CD8-positive, alpha-beta memory T cell (primary cell): ENCODE results near the gene APOL3. TPM values are rescaled to one million over a fixed set of nuclear protein-coding genes. Genes with fewer than 3 reads are reported as not detected.
A peak's percentile ranks its signal among the peaks of the same experiment; 100 is the strongest.

Experiments
- CTCF ChIA-PET: fragments of 350-600 bp; sonication (Branson Sonifier 250); formaldehyde crosslinking; loops from one replicate; lab custom pipeline; 2021; ENCODE audit warnings: antibody characterized with exemption; lab: Charles Lee
- POLR2A ChIA-PET: fragments of 350-600 bp; sonication (Branson Sonifier 250); formaldehyde crosslinking; loops from one replicate; lab custom pipeline; 2021; ENCODE audit warnings: antibody characterized with exemption; lab: Charles Lee
- DNase-seq, 5 donors: peaks; one replicate each; pipeline versions ENCODE4 v3.0.0 to v3.0.0-alpha.2; 2020 to 2022; ENCODE audit warnings: mixed read lengths in 1 of 5
- H3K27ac ChIP-seq: one replicate; pipeline ENCODE4 v1.7.0; 2013; ENCODE audit warnings: low read depth, mild to moderate bottlenecking, low read length, moderate library complexity
- H3K27me3 ChIP-seq: 2 replicates; pipeline ENCODE4 v1.7.0; 2013; ENCODE audit warnings: low read length, mild to moderate bottlenecking; ENCODE audit not compliant: insufficient read depth, poor library complexity, severe bottlenecking
- H3K36me3 ChIP-seq: 2 replicates; pipeline ENCODE4 v1.7.0; 2013; ENCODE audit warnings: mild to moderate bottlenecking, low read length, moderate library complexity; ENCODE audit not compliant: insufficient read depth
- H3K4me1 ChIP-seq: 2 replicates; pipeline ENCODE4 v1.7.0; 2013; ENCODE audit warnings: mild to moderate bottlenecking, low read length, moderate library complexity; ENCODE audit not compliant: insufficient read depth
- H3K4me3 ChIP-seq: 2 replicates; pipeline ENCODE4 v1.7.0; 2013; ENCODE audit warnings: mild to moderate bottlenecking, low read length
- H3K9me3 ChIP-seq: 2 replicates; pipeline ENCODE4 v1.7.0; 2013; ENCODE audit warnings: mild to moderate bottlenecking, low read length
- H3K27ac Mint-ChIP-seq, 8 donors: one replicate each; pipeline ENCODE4 v1.8.0; 2020 to 2021; ENCODE audit warnings: mixed read lengths in 8 of 8, mild to moderate bottlenecking in 6 of 8, inconsistent platforms in 3 of 8, moderate library complexity in 3 of 8
- H3K27me3 Mint-ChIP-seq, 2 donors: one replicate each; pipeline ENCODE4 v1.8.0; 2020 to 2021; ENCODE audit warnings: mixed read lengths in 2 of 2, mild to moderate bottlenecking in 1 of 2, moderate library complexity in 1 of 2
- H3K36me3 Mint-ChIP-seq, 3 donors: one replicate each; pipeline ENCODE4 v1.8.0; 2020 to 2021; ENCODE audit warnings: mixed read lengths in 3 of 3, inconsistent platforms in 1 of 3, mild to moderate bottlenecking in 1 of 3
- H3K4me1 Mint-ChIP-seq, 3 donors: one replicate each; pipeline ENCODE4 v1.8.0; 2020 to 2021; ENCODE audit warnings: mixed read lengths in 3 of 3, inconsistent platforms in 1 of 3, mild to moderate bottlenecking in 1 of 3
- H3K4me3 Mint-ChIP-seq, 7 donors: one replicate each; pipeline ENCODE4 v1.8.0; 2020 to 2021; ENCODE audit warnings: mixed read lengths in 7 of 7, mild to moderate bottlenecking in 6 of 7, moderate library complexity in 4 of 7, inconsistent platforms in 2 of 7
- H3K9me3 Mint-ChIP-seq, 5 donors: one replicate each; pipeline ENCODE4 v1.8.0; 2020 to 2022; ENCODE audit warnings: mixed read lengths in 5 of 5, mild to moderate bottlenecking in 3 of 5, moderate library complexity in 2 of 5, inconsistent platforms in 1 of 5
- polyA plus RNA-seq: library from polyadenylated mRNA; unstranded; fragments of 300-500 nt; fragmentation: Illumina TruSeq; gene quantifications from one replicate; pipeline ENCODE4 v1.2.3, GENCODE V29; 2021
- total RNA-seq, 2 experiments: library from RNA; stranded (reverse); gene quantifications; one replicate each; pipeline ENCODE4 v1.2.3, GENCODE V29; 2021

APOL3 gene
- total and polyA plus RNA-seq, 3 experiments from 2014 or later, result 43.1 to 102 (median 48.3) TPM

GRCh38 chr22:36129486-36130388 is 30.8 kb downstream of the APOL3 start:
- Histone ChIP-seq H3K27ac (no peak overlapping the region), H3K4me1 (peaks cover 10% of the 10 kb centered on the region), H3K36me3 (no peaks in the 10 kb centered on the region), H3K9me3 (no peaks in the 10 kb centered on the region), H3K27me3 (no peaks in the 10 kb centered on the region), H3K4me3 (no peak overlapping the region)
- no peaks in the 10 kb centered on the region for H3K9me3 Mint-ChIP-seq
- H3K4me3 Mint-ChIP-seq, result no peak overlapping the region
- no peaks in the 10 kb centered on the region for H3K27me3 Mint-ChIP-seq
- ChIA-PET POLR2A (interaction anchor here (0.8 kb wide), 1 partner anchor 23 kb away, joined by 3 read pairs; no protein-coding TSS in a partner anchor), CTCF (interaction anchor here (1.1 to 1.3 kb wide), 2 partner anchors 8 to 64 kb away, joined by 3 to 5 read pairs; no protein-coding TSS in a partner anchor)
- no peak for DNase-seq
- H3K27ac Mint-ChIP-seq, result peak overlapping the region in 3 of 8 donors; percentile 26 to 67 (median 63)
- H3K4me1 Mint-ChIP-seq, result peaks cover 5 to 15% (median 12%) of the 10 kb centered on the region in 3 donors
- H3K36me3 Mint-ChIP-seq, result peaks cover 0 to 4% (median 2%) of the 10 kb centered on the region in 3 donors

GRCh38 chr22:36129071-36129470 is 31.5 kb downstream of the APOL3 start:
- POLR2A ChIA-PET, result interaction anchor here (0.6 to 0.8 kb wide), 2 partner anchors 23 to 378 kb away, joined by 3 read pairs; no protein-coding TSS in a partner anchor
- Histone ChIP-seq H3K4me1 (peaks cover 13% of the 10 kb centered on the region), H3K9me3 (no peaks in the 10 kb centered on the region), H3K27me3 (no peaks in the 10 kb centered on the region), H3K36me3 (no peaks in the 10 kb centered on the region), H3K4me3 (no peak overlapping the region), H3K27ac (no peak overlapping the region)
- Mint-ChIP-seq H3K4me3 (no peak overlapping the region), H3K27me3 (no peaks in the 10 kb centered on the region), H3K9me3 (no peaks in the 10 kb centered on the region), H3K36me3 (peaks cover 0 to 4% (median 2%) of the 10 kb centered on the region in 3 donors), H3K4me1 (peaks cover 7 to 16% (median 12%) of the 10 kb centered on the region in 3 donors), H3K27ac (peak overlapping the region in 1 of 8 donors; percentile 63)
- CTCF ChIA-PET, result interaction anchor here (1.1 to 1.3 kb wide), 2 partner anchors 8 to 63 kb away, joined by 3 to 5 read pairs; no protein-coding TSS in a partner anchor
- DNase-seq, result no peak

DNA sequence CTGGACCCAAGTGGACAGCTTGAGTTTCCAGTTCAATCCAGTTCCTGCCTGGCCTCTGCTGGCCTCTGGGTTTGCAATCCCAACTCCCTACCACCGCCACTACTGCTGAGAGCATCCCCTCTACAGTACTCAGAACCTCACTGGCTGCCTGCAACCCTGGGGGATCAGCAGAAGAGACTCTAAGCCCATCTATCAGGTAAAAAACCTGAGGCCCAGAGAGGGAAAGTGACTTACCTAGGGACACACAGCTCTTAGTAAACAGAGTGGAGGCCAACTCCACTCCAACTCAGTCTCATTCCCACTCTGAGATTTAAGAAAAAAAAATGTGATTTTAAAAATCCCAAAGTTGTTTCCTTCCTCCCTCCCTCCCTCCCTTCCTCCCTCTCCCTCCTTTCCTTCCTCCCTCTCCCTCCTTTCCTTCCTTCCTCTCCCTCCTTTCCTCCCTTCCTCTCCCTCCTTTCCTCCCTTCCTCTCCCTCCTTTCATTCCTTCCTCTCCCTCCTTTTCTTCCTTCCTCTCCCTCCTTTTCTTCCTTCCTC is 34.5 kb downstream of the APOL3 start:
- POLR2A ChIA-PET, result no interaction called here
- peaks cover 9 to 15% (median 13%) of the 10 kb centered on the region in 3 donors for H3K4me1 Mint-ChIP-seq
- no peak overlapping the region for H3K4me3 ChIP-seq
- no peaks in the 10 kb centered on the region for H3K36me3 ChIP-seq
- peaks cover 0 to 4% (median 2%) of the 10 kb centered on the region in 3 donors for H3K36me3 Mint-ChIP-seq
- H3K9me3 ChIP-seq, result no peaks in the 10 kb centered on the region
- CTCF ChIA-PET, result interaction anchor here (0.7 to 1.9 kb wide), 4 partner anchors 19 to 775 kb away, joined by 3 to 8 read pairs (median 4); no protein-coding TSS in a partner anchor
- H3K4me1 ChIP-seq, result peaks cover 5% of the 10 kb centered on the region
- H3K9me3 Mint-ChIP-seq, result no peaks in the 10 kb centered on the region
- no peak for DNase-seq
- H3K27ac Mint-ChIP-seq, result peak overlapping the region in 2 of 8 donors; percentile 6 to 58
- H3K27me3 Mint-ChIP-seq, result no peaks in the 10 kb centered on the region
- no peaks in the 10 kb centered on the region for H3K27me3 ChIP-seq
- H3K4me3 Mint-ChIP-seq, result no peak overlapping the region
- no peak overlapping the region for H3K27ac ChIP-seq

DNA sequence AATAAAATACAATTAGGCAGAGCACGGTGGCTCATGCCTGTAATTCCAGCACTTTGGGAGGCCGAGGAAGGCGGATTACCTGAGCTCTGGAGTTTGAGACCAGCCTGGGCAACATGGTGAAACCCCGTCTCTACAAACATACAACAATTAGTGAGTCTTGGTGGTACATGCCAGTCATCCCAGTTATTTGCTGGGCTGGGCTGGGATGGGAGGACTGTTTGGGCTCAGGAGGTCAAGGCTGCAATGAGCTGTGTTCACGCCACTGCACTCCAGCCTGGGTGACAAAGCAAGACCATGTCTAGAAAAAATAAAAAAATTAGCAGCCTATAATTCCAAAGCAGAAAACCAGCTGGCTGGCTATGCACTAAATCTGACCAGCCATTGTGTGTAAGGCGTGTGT is 35.1 kb downstream of the APOL3 start:
- peaks cover 0 to 4% (median 2%) of the 10 kb centered on the region in 3 donors for H3K36me3 Mint-ChIP-seq
- Histone ChIP-seq H3K27ac (no peak overlapping the region), H3K27me3 (no peaks in the 10 kb centered on the region), H3K4me3 (no peak overlapping the region), H3K36me3 (no peaks in the 10 kb centered on the region), H3K9me3 (no peaks in the 10 kb centered on the region), H3K4me1 (peaks cover 5% of the 10 kb centered on the region)
- H3K27ac Mint-ChIP-seq, result peak overlapping the region in 1 of 8 donors; percentile 63
- H3K9me3 Mint-ChIP-seq, result no peaks in the 10 kb centered on the region
- H3K4me3 Mint-ChIP-seq, result no peak overlapping the region
- ChIA-PET CTCF (interaction anchor here (0.7 to 1.9 kb wide), 8 partner anchors 20 to 774 kb away, joined by 3 to 13 read pairs (median 4); no protein-coding TSS in a partner anchor), POLR2A (no interaction called here)
- peaks cover 9 to 15% (median 13%) of the 10 kb centered on the region in 3 donors for H3K4me1 Mint-ChIP-seq
- H3K27me3 Mint-ChIP-seq, result no peaks in the 10 kb centered on the region
- no peak for DNase-seq

- Mint-ChIP-seq H3K27ac (peak overlapping the region in 1 of 8 donors; percentile 79), H3K36me3 (peaks cover 0 to 4% (median 2%) of the 10 kb centered on the region in 3 donors), H3K9me3 (no peaks in the 10 kb centered on the region), H3K27me3 (no peaks in the 10 kb centered on the region), H3K4me3 (peak overlapping the region in 1 of 7 donors; percentile 51), H3K4me1 (peaks cover 9 to 15% (median 13%) of the 10 kb centered on the region in 3 donors)
- ChIA-PET CTCF (interaction anchor here (0.7 to 1.9 kb wide), 18 partner anchors 10 to 774 kb away, joined by 3 to 13 read pairs (median 3); no protein-coding TSS in a partner anchor), POLR2A (interaction anchor here (0.5 kb wide), 1 partner anchor 1683 kb away, joined by 4 read pairs; the partner anchor contains the start of gene GCAT)
- no peak for DNase-seq
- no peak overlapping the region for H3K27ac ChIP-seq
- H3K36me3 ChIP-seq, result no peaks in the 10 kb centered on the region
- H3K9me3 ChIP-seq, result no peaks in the 10 kb centered on the region
- H3K4me3 ChIP-seq, result no peak overlapping the region
- H3K4me1 ChIP-seq, result peaks cover 5% of the 10 kb centered on the region
- no peaks in the 10 kb centered on the region for H3K27me3 ChIP-seq
Measured at GRCh38 chr22:36124666-36125065, 35.9 kb downstream of the APOL3 start.

DNA sequence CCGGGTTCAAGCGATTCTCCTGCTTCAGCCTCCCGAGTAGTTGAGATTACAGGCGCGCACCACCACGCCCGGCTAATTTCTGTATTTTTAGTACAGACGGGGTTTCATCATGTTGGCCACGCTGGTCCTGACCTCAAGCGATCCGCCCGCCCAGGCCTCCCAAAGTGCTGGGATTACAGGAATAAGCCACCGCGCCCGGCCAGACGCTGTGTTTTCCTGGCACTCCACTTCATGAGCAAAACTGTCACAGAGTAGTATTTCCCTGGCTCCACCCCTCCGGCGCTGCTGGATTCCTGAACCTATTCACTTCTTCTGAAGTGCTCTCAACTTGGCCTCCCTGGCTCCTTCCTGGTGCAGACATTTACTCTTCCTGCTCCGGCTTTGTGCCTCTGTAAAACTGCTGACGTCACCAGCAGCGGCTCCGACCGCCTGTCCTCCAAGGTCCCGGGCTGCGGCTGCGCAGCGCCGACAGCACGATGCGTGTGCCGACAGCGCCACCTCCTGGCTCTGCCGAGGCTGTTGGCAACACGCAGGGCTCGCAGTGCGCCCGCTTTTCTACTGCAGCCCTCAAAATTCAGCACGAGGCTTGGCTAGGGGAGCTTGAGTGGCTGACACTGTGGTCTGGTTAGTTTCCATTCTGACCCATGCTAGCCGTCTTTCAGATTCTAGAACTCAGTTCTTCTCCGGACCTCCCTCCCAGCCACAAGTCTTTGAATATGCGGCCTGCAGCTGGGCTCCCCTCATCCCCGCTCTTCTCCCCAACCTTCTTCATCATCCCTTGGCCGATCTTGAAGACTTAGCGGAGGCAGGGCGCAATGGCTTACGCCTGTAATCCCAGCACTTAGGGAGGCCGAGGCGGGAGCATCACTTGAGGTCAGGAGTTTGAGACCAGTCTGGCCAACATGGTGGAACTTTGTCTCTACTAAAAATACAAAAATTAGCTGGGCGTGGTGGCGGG is 36.6 kb downstream of the APOL3 start:
- H3K27ac ChIP-seq, result peak overlapping the region; percentile 20

More for the DNA sequence above, 36.6 kb downstream of the APOL3 start:
- Mint-ChIP-seq H3K4me1 (peaks cover 9 to 15% (median 13%) of the 10 kb centered on the region in 3 donors), H3K4me3 (peak overlapping the region; percentile 51 to 90 (median 87)), H3K27ac (peak overlapping the region; percentile 52 to 98 (median 93)), H3K9me3 (no peaks in the 10 kb centered on the region), H3K27me3 (no peaks in the 10 kb centered on the region), H3K36me3 (peaks cover 0 to 2% (median 0%) of the 10 kb centered on the region in 3 donors)
- no peaks in the 10 kb centered on the region for H3K36me3 ChIP-seq
- H3K27me3 ChIP-seq, result no peaks in the 10 kb centered on the region
- POLR2A ChIA-PET, result no interaction called here
- H3K4me1 ChIP-seq, result peaks cover 5% of the 10 kb centered on the region
- DNase-seq, result peak; percentile 88 to 94 (median 89)
- CTCF ChIA-PET, result interaction anchor here (0.7 to 1.9 kb wide), 16 partner anchors 11 to 772 kb away, joined by 3 to 13 read pairs (median 4); no protein-coding TSS in a partner anchor
- H3K9me3 ChIP-seq, result no peaks in the 10 kb centered on the region
- H3K4me3 ChIP-seq, result peak overlapping the region; percentile 60
